Uterus (tissue), 2 donors: ENCODE results near the gene TDRD3.

ENCODE experiments used
- CTCF ChIP-seq, 4 experiments: fragments of 200-600 bp in 2 of 4; fragments of 450-650 bp in 2 of 4; sonication (generic) in 2 of 4; IDR thresholded peaks; one replicate each; pipeline ENCODE4 v1.5.1; 2016 to 2019; ENCODE audit warnings: antibody characterized with exemption in 4 of 4, mild to moderate bottlenecking in 2 of 4, moderate library complexity in 1 of 4
- POLR2A ChIP-seq, 2 donors: fragments of 450-650 bp; IDR thresholded peaks; one replicate each; pipeline ENCODE4 v1.6.1; 2016; ENCODE audit warnings: antibody characterized with exemption in 2 of 2, mild to moderate bottlenecking in 1 of 2, moderate library complexity in 1 of 2

DNA sequence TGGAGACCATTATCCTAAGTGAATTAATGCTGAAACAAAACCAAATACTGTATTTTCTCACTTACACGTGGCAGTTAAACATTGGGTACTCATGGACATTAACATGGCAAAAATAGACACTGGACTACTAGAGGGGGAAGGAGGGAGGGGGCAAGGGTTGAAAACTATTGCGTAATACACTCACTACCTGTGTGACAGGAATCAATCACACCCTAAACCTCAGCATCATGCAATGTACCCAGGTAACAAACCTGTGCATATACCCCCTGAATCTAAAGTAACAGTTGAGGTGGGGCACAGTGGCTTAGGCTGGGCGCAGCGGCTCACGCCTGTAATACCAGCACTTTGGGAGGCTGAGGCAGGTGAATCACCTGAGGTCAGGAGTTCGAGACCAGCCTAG is 207.0 kb downstream of the TDRD3 start:
- TF ChIP-seq CTCF (IDR thresholded peaks at IDR 0.05) (no peak), POLR2A (IDR thresholded peaks at IDR 0.05) (no peak)
